ENCODE results near the gene SYDE2. TPM values are rescaled to one million over a fixed set of nuclear protein-coding genes. Genes with fewer than 3 reads are reported as not detected.
"Not testable (repeated sequence)": the region's sequence is repeated elsewhere in the genome, so short reads cannot be mapped to it uniquely, and the experiment has no call there.

The SYDE2 gene
- total and polyA plus RNA-seq, 2 experiments from 2014 or later, result 20.6 to 47.5 TPM

- H3K27ac ChIP-seq, result peak overlapping the region; percentile 69
- DNase-seq (ENCODE audit: low read depth in 1 of 2, low spot score in 1 of 2), result no peak
- peaks cover 25% of the 10 kb centered on the region for H3K36me3 ChIP-seq
- TF ChIP-seq, protein P1, sequence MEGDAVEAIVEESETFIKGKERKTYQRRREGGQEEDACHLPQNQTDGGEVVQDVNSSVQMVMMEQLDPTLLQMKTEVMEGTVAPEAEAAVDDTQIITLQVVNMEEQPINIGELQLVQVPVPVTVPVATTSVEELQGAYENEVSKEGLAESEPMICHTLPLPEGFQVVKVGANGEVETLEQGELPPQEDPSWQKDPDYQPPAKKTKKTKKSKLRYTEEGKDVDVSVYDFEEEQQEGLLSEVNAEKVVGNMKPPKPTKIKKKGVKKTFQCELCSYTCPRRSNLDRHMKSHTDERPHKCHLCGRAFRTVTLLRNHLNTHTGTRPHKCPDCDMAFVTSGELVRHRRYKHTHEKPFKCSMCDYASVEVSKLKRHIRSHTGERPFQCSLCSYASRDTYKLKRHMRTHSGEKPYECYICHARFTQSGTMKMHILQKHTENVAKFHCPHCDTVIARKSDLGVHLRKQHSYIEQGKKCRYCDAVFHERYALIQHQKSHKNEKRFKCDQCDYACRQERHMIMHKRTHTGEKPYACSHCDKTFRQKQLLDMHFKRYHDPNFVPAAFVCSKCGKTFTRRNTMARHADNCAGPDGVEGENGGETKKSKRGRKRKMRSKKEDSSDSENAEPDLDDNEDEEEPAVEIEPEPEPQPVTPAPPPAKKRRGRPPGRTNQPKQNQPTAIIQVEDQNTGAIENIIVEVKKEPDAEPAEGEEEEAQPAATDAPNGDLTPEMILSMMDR (IDR thresholded peaks at IDR 0.05; ENCODE audit: low read depth, low read length), result no peak
- no peaks in the 10 kb centered on the region for H3K27me3 ChIP-seq
- no peak overlapping the region for H3K4me3 ChIP-seq
- no peaks in the 10 kb centered on the region for H3K9me3 ChIP-seq (ENCODE audit: low read depth)
- peaks cover 21% of the 10 kb centered on the region for H3K4me1 ChIP-seq (ENCODE audit: low read depth)
Measured at GRCh38 chr1:85188530-85188929, 12.3 kb downstream of the SYDE2 start.

- not testable (repeated sequence) for DNase-seq (ENCODE audit: low read depth in 1 of 2, low spot score in 1 of 2)
- H3K4me1 ChIP-seq (ENCODE audit: low read depth), result peaks cover 21% of the 10 kb centered on the region
Measured at GRCh38 chr1:85187021-85187420, 13.8 kb downstream of the SYDE2 start.

DNA sequence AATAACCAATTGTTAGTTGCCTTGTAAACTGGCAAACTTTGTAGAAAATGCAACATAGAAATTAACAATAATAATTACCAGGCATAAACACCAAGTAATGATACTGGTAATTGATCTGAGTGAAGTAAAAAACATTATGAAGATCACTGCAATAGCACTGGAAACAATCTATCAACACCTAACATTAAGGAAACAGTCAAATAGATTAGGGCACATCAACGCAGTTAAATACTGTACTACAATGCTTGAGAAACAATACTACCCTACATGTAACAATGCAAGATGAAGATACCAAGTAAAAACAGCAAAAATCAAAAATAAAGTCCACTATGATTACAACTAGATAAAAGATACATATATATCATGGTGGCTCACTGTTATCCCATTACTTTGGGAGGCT lies 16.6 kb downstream of the SYDE2 start:
- H3K9me3 ChIP-seq (ENCODE audit: low read depth), result no peaks in the 10 kb centered on the region
- peaks cover 21% of the 10 kb centered on the region for H3K4me1 ChIP-seq (ENCODE audit: low read depth)
- peaks cover 34% of the 10 kb centered on the region for H3K36me3 ChIP-seq
- H3K27me3 ChIP-seq, result no peaks in the 10 kb centered on the region
- DNase-seq (ENCODE audit: low read depth in 1 of 2, low spot score in 1 of 2), result no peak
- H3K27ac ChIP-seq, result peak overlapping the region; percentile 45
- TF ChIP-seq, protein P1 (IDR thresholded peaks at IDR 0.05; ENCODE audit: low read depth, low read length), result no peak
- no peak overlapping the region for H3K4me3 ChIP-seq

More at GRCh38 chr1:85187021-85187420, 13.8 kb downstream of the SYDE2 start:
- H3K27me3 ChIP-seq; H3K4me3 ChIP-seq; H3K27ac ChIP-seq; H3K9me3 ChIP-seq (ENCODE audit: low read depth): not testable (repeated sequence)
- H3K36me3 ChIP-seq, result peaks cover 37% of the 10 kb centered on the region

DNA sequence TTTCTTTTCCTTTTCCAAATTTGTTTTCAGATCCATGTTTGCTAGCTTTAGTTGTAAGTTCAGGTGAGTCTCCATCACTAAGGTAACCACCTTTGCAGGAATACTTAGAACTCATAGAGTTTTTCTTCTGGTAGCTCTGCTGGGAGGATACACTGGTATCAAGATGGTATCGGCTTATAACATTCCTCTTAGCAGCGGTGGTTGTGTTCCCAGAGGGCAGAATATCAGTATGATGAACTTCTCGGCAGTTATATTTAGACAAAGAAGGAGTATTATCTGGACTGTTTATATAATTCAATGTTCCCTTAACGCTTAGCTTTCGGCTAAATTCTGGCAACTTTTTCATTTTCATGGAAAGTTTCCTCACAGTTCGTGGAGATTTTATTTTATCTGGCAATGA lies 18.1 kb downstream of the SYDE2 start:
- Histone ChIP-seq H3K4me1 (ENCODE audit: low read depth) (peaks cover 18% of the 10 kb centered on the region), H3K27me3 (no peaks in the 10 kb centered on the region), H3K9me3 (ENCODE audit: low read depth) (no peaks in the 10 kb centered on the region), H3K4me3 (no peak overlapping the region), H3K27ac (peak overlapping the region; percentile 45), H3K36me3 (peaks cover 28% of the 10 kb centered on the region)
- no peak for DNase-seq (ENCODE audit: low read depth in 1 of 2, low spot score in 1 of 2)
- TF ChIP-seq, protein P1 (IDR thresholded peaks at IDR 0.05; ENCODE audit: low read depth, low read length), result no peak

- no peak for DNase-seq (ENCODE audit: low read depth in 1 of 2, low spot score in 1 of 2)
- Histone ChIP-seq H3K4me3 (no peak overlapping the region), H3K27me3 (no peaks in the 10 kb centered on the region), H3K4me1 (ENCODE audit: low read depth) (peaks cover 18% of the 10 kb centered on the region), H3K27ac (no peak overlapping the region), H3K36me3 (peaks cover 36% of the 10 kb centered on the region), H3K9me3 (ENCODE audit: low read depth) (no peaks in the 10 kb centered on the region)
- TF ChIP-seq, protein P1 (IDR thresholded peaks at IDR 0.05; ENCODE audit: low read depth, low read length), result no peak
Measured at GRCh38 chr1:85180869-85181268, 19.9 kb downstream of the SYDE2 start.

DNA sequence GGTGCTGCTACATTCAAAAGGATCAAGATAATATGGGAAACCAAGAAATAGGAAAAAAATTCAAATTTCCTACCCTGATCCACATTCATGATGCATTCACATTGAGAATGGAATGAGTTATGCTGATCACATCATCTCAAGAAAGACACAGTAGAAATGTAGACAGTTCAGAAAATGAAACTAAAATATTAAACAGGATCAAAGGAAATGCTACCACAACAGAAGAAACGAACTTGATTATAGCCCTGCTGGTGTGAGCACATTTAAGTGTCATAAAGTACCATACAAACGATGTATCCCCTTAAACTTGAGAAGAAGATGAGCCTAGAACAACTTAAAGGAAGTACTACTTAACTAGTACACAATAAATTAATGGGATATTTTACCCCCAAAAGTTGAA lies 21.3 kb downstream of the SYDE2 start:
- Histone ChIP-seq H3K36me3 (peaks cover 36% of the 10 kb centered on the region), H3K9me3 (ENCODE audit: low read depth) (no peaks in the 10 kb centered on the region), H3K4me1 (ENCODE audit: low read depth) (peaks cover 12% of the 10 kb centered on the region), H3K4me3 (no peak overlapping the region), H3K27me3 (no peaks in the 10 kb centered on the region), H3K27ac (no peak overlapping the region)
- TF ChIP-seq, protein P1 (IDR thresholded peaks at IDR 0.05; ENCODE audit: low read depth, low read length), result no peak
- DNase-seq (ENCODE audit: low read depth in 1 of 2, low spot score in 1 of 2), result no peak
